ENCODE results near the gene MARCHF6.

- TF ChIP-seq CTCF (tag by site-specific recombination; IDR thresholded peaks at IDR 0.05) (no peak), ZSCAN18 (tag by site-specific recombination; IDR thresholded peaks at IDR 0.05) (no peak), ZNF121 (tag by site-specific recombination; IDR thresholded peaks at IDR 0.05) (no peak), ZBTB20 (tag by site-specific recombination; IDR thresholded peaks at IDR 0.05) (no peak), ZNF366 (tag by site-specific recombination; conservative IDR thresholded peaks at IDR 0.05) (no peak), ZBTB7A (tag by site-specific recombination; IDR thresholded peaks at IDR 0.05; ENCODE audit: low read depth) (no peak), TRIM28 (IDR thresholded peaks at IDR 0.05; ENCODE audit: borderline replicate concordance, low read length) (no peak)
Measured at GRCh38 chr5:10360686-10361085, 7.2 kb downstream of the MARCHF6 start.

Data from HEK293 (cell line).